ENCODE data around the gene GPD1L. TPM values are rescaled to one million over a fixed set of nuclear protein-coding genes. Genes with fewer than 3 reads are reported as not detected.

Gene GPD1L
- total RNA-seq, 2 experiments from 2014 or later = 9.2 to 10.2 TPM

DNA sequence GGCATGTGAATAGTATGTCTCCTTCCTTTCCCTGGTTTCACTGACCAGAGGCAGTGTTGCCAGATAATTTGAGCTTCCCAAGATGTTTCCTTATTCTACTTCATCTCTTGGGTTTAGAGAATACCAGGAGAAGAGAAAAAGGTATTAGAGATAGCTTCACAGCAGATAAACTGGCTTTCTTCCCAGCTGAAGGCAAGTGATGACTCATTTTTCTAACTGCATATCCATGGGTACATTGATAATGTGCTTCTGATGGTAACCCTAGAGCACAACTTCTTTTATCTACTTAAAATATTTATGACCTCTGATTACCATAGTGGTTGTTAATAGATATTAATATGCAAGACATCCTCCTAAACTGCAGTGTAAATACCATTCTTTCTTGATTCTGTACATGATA, 97.4 kb downstream of the GPD1L start:
- Mint-ChIP-seq H3K9me3 (no peaks in the 10 kb centered on the region), H3K4me3 (no peak overlapping the region), H3K36me3 (ENCODE audit: low read depth) (no peaks in the 10 kb centered on the region), H3K4me1 (ENCODE audit: low read depth) (no peaks in the 10 kb centered on the region), H3K27me3 (peaks cover 3% of the 10 kb centered on the region), H3K27ac (no peak overlapping the region)
- ChIA-PET POLR2A (no interaction called here), CTCF (no interaction called here)
- DNase-seq (no peak), ATAC-seq (no peak)
- TF ChIP-seq, protein P1, sequence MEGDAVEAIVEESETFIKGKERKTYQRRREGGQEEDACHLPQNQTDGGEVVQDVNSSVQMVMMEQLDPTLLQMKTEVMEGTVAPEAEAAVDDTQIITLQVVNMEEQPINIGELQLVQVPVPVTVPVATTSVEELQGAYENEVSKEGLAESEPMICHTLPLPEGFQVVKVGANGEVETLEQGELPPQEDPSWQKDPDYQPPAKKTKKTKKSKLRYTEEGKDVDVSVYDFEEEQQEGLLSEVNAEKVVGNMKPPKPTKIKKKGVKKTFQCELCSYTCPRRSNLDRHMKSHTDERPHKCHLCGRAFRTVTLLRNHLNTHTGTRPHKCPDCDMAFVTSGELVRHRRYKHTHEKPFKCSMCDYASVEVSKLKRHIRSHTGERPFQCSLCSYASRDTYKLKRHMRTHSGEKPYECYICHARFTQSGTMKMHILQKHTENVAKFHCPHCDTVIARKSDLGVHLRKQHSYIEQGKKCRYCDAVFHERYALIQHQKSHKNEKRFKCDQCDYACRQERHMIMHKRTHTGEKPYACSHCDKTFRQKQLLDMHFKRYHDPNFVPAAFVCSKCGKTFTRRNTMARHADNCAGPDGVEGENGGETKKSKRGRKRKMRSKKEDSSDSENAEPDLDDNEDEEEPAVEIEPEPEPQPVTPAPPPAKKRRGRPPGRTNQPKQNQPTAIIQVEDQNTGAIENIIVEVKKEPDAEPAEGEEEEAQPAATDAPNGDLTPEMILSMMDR (IDR thresholded peaks at IDR 0.05) = no peak
- intact Hi-C loops (cut with micrococcal nuclease) = no loop called here

GRCh38 chr3:32208447-32208846, 102.0 kb downstream of the GPD1L start:
- TF ChIP-seq, protein P1 (IDR thresholded peaks at IDR 0.05) = no peak
- Mint-ChIP-seq H3K27ac (no peak overlapping the region), H3K4me1 (ENCODE audit: low read depth) (no peaks in the 10 kb centered on the region), H3K27me3 (peaks cover 3% of the 10 kb centered on the region), H3K36me3 (ENCODE audit: low read depth) (no peaks in the 10 kb centered on the region), H3K9me3 (no peaks in the 10 kb centered on the region), H3K4me3 (no peak overlapping the region)
- POLR2A ChIA-PET = no interaction called here
- intact Hi-C loops (cut with micrococcal nuclease) = no loop called here
- DNase-seq = no peak
- ATAC-seq = no peak
- CTCF ChIA-PET = interaction anchor here (1.5 kb wide), 1 partner anchor 260 kb away, joined by 3 read pairs; no protein-coding TSS in a partner anchor

DNA sequence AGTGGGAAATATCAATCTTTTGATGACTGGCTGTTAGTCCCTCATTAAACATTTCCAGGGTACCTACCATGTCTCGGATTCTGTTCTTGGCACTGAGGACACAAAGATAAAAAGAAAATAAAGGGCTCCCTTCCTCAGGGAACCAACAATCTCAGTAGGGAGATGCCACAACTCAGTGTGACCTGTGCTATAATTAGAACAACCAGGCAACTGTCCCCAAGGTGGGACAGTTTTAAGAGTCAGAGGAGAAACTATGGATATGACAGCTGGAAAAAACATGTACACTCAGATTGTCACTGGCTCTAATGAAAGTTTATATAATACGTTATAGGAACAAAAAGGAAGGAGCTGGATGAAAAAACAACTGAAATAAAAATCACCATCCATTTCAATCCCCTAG, 108.8 kb downstream of the GPD1L start:
- CTCF ChIA-PET = interaction anchor here (0.6 to 1.0 kb wide), 2 partner anchors 26 to 38 kb away, joined by 3 to 6 read pairs; no protein-coding TSS in a partner anchor
- Mint-ChIP-seq H3K4me1 (ENCODE audit: low read depth) (no peaks in the 10 kb centered on the region), H3K27me3 (peaks cover 8% of the 10 kb centered on the region), H3K4me3 (no peak overlapping the region), H3K9me3 (peaks cover 8% of the 10 kb centered on the region), H3K36me3 (ENCODE audit: low read depth) (no peaks in the 10 kb centered on the region), H3K27ac (no peak overlapping the region)
- DNase-seq (no peak), ATAC-seq (no peak)
- POLR2A ChIA-PET = no interaction called here
- TF ChIP-seq, protein P1 (IDR thresholded peaks at IDR 0.05) = no peak
- intact Hi-C loops (cut with micrococcal nuclease) = no loop called here

GRCh38 chr3:32216172-32216783, 109.9 kb downstream of the GPD1L start:
- no peak overlapping the region for H3K27ac Mint-ChIP-seq
- no peaks in the 10 kb centered on the region for H3K4me1 Mint-ChIP-seq (ENCODE audit: low read depth)
- ChIA-PET CTCF (interaction anchor here (1.0 kb wide), 1 partner anchor 39 kb away, joined by 6 read pairs; no protein-coding TSS in a partner anchor), POLR2A (no interaction called here)
- TF ChIP-seq, protein P1 (IDR thresholded peaks at IDR 0.05) = no peak
- peaks cover 8% of the 10 kb centered on the region for H3K27me3 Mint-ChIP-seq
- H3K4me3 Mint-ChIP-seq = no peak overlapping the region
- H3K9me3 Mint-ChIP-seq = peaks cover 8% of the 10 kb centered on the region
- DNase-seq (no peak), ATAC-seq (no peak)
- no peaks in the 10 kb centered on the region for H3K36me3 Mint-ChIP-seq (ENCODE audit: low read depth)
- intact Hi-C loops (cut with micrococcal nuclease) = no loop called here

GRCh38 chr3:32217339-32217738, 110.9 kb downstream of the GPD1L start:
- ATAC-seq (no peak), DNase-seq (no peak)
- Mint-ChIP-seq H3K27ac (no peak overlapping the region), H3K4me3 (no peak overlapping the region), H3K4me1 (ENCODE audit: low read depth) (no peaks in the 10 kb centered on the region), H3K36me3 (ENCODE audit: low read depth) (no peaks in the 10 kb centered on the region), H3K9me3 (peaks cover 8% of the 10 kb centered on the region), H3K27me3 (peaks cover 8% of the 10 kb centered on the region)
- CTCF ChIA-PET = no interaction called here
- intact Hi-C loops (cut with micrococcal nuclease) = no loop called here
- TF ChIP-seq, protein P1 (IDR thresholded peaks at IDR 0.05) = no peak
- POLR2A ChIA-PET = no interaction called here

Other genes with a start within 250 kb of the GPD1L start
- gene OSBPL10, start 125.4 kb upstream of the GPD1L start, total RNA-seq = 1 to 10 TPM; 1.9 to 2.1 TPM
- gene ZNF860, start 124.9 kb upstream of the GPD1L start, total RNA-seq = not detected
- 1 to 10 TPM; 6.4 to 6.9 TPM for gene CMTM8, start 132.1 kb downstream of the GPD1L start, total RNA-seq